HG02981 (cell line): ENCODE measurements around the gene AMBRA1.

Experiments
- ATAC-seq: cut with Tn5 transposase; IDR thresholded peaks from one replicate; pipeline ENCODE4 v1.9.1; 2021; ENCODE audit warnings: mild to moderate bottlenecking, moderate library complexity; ENCODE audit not compliant: unreplicated experiment

Gene AMBRA1

DNA sequence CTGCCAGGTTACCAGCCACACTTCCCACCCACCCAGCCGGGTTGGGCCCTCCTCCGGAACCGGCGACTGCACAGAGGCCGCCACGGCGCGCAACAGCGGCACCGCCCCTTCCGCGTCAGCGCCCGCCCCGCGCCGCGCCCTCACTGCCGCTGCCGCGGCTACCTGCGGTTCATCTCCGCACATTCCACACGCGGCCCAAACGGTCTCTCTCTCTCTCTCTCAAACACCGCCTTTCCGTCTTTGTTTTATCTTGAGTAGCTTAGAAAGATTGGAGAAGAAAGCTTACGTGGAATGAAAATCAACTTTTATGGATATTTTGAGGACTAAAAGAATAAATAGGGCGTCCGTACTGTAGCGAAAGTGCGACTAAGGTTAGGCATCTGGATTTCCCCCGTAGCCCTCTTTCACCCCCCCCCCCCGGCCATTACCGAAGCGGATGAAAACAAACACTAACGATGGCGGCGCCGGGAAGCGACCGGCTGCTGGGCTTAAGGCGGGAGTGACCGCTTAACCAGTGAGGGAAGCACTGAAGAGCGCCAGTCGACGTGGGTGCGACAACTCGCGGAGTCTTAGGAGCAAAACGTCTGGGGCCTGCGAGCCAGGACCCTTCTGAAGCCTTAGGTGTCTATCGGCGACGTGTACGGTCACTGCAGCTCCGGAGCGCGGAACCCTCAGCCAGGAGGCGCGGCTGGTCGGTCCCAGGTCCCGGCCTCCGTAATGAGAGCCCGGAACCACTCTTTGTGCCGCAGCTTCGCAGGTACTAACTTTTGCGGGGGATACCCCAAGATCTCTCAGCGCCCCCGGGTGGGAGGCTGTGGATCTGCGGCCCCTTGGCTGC lies 23.5 kb upstream of the AMBRA1 start, which contains the start of the genes ATG13 and HARBI1:
Gene ATG13 (plus strand): TSS at position 420 of the 838 bp plus-strand sequence. CDS start 26,739 bp downstream, outside the sequence.
Gene HARBI1 (minus strand): TSS at position 94 of the 838 bp plus-strand sequence. CDS start 990 bp downstream, outside the sequence.
- ATAC-seq, result peak; percentile 95

DNA sequence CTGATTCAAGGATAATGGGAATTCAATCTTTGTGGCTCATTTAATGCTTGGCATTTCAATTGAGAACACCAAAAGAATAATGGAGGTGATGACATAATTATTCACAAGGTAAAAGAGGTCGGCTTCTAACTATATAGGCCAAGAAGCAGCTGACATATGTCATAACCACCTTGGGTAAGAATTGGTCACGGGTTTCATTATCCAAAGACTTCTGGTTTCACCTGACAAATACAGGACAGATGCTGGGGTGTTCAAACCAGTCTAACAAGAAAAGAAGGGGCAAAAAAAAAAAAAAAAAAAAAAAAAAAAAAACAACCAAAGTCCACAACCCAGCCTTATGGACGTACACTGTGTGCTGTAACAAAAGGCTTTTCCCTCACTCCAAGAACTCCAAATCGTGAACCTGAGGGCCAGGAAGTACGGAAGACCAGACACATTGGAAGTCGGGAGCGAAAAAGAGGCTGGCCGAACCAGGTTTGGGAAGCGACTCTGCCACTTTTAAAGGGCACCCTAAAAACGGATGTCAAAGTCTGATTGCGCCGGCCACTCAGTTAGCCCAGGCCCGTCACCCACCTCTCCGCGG lies 22.8 kb upstream of the AMBRA1 start:
- no peak for ATAC-seq

GRCh38 chr11:46615756-46616155 lies 21.9 kb upstream of the AMBRA1 start:
- ATAC-seq, result no peak

DNA sequence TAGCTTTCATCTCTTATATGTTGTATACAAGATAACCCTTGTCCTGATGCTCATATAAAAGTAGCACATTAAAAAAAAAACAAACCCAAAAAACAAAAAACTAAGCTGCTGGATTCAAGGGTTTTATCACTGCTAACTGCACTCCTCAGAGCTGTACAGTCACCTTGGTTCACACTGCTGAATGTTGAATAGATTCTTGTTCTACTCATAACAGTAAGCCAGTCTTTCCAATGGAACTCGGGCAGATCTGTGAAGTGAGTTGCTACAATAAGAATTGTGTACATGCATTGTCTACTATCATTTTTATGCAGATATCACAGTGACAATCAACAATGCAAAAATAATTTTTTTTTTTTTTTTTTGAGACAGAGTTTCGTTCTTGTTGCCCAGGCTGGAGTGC lies 18.5 kb upstream of the AMBRA1 start:
- no peak for ATAC-seq

DNA sequence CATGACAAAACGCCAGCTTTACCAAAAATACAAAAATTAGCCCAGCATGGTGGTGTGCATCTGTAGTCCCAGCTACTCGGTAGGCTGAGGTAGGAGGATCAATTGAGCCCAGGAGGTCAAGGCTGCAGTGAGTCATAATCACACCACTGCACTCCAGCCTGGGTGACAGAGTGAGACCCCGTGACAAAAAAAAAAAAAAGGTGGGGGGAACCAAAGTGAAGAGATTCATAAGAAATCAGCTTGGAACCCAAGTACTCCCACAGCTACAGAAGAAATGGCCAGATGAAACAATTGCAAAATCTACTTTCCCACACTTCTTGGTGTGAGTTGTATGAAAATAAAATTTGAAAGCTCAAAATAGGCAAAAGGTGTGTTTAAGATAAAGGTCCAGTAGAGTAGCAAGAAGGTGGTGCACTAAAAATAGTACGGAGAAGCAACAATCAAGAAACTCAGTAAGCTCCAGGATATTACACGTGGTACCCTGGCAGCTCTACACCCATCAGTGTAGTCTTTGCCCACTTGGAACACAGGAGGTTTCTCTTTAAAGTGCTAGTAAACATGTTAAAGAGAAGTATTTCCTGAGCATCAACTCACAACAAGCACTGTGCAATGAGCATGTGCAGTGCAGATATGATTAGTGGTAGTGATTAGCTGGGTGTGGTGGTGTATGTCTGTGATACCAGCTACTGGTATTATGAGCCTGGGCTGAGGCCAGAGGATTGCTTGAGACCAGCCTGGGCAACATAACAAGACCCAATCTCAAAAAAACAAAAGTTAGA lies 17.9 kb upstream of the AMBRA1 start:
- no peak for ATAC-seq

- ATAC-seq, result no peak
Measured at GRCh38 chr11:46609386-46609785, 15.6 kb upstream of the AMBRA1 start.

- ATAC-seq, result no peak
Measured at GRCh38 chr11:46607516-46607915, 13.7 kb upstream of the AMBRA1 start.

DNA sequence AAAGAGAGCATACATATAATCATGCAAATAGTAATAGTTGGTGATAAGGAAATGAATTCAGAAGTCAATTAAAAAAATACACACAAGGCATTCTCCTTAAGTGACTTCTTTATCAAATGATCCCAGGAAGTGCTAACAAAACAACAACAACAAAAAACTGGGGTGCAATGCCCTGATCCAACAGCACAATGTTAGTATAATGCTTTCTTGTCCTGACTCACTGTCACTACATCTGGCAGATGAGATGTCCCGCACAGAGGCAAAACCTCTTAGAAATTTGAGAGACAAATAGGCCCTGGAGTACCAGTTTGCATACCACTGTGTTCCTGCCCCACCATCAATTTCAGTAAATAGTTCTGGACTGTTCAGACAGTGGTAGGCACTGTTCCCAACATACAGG lies 11.0 kb upstream of the AMBRA1 start:
- ATAC-seq, result no peak

- ATAC-seq, result no peak
Measured at GRCh38 chr11:46603704-46604308, 10.0 kb upstream of the AMBRA1 start.

DNA sequence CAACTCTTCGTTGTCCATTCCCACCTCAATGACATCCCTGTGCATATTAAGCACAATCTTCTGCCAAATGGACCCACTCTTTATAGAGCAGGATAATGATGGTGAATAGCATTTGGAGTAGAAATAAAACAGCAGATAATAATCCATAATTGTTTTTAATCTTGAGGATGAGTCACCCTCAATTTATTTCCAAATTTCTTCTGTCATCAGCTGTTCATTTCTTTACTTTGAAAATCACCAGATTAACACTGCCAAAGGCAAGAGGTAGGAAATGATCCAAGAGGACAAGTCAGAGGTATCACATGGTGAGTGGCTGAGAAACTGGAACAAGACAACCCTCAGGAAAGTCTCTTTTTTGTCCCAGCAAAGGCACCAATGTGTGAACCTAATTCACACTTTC lies 7.3 kb upstream of the AMBRA1 start:
- ATAC-seq, result no peak

GRCh38 chr11:46600194-46600960 lies 6.6 kb upstream of the AMBRA1 start:
- no peak for ATAC-seq

DNA sequence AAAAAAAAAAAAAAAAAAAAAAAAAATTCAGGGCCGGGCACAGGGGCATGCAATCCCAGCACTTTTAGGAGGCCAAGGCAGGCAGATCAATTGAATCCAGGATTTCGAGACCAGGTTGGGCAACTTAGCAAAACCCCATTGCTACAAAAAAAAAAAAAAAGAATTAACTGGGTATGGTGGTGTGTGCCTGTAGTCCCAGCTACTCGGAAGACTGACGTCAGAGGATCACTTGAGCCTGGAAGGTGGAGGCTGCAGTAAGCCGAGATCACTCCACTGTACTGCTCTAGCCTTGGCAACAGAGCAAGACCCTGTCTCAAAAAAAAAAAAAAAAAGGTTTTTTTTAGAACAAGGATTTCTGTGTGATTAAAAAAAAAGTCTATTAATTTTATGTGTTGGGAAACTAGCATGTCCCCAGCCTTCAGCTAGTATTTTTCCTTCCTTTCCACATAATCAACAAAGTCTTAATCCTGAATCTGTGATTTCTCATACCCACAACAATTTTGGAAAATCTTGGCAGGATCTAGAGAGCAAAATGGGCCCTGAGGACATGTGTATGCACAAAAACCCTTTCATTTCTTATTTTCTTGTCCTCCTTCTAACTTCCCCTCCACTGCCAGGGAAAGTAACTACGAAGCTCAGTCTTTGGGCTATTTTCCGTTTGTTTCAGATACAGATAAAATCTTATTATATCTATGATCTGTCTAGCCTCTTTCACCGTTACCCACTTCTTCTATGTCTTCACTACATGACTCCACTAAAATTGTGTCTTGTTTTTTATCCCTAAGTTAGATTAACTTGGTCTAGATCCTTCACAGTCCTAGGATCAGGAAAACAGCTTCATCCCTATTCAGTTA lies 5.7 kb upstream of the AMBRA1 start:
- no peak for ATAC-seq

GRCh38 chr11:46597609-46598219 lies 3.9 kb upstream of the AMBRA1 start:
- no peak for ATAC-seq

DNA sequence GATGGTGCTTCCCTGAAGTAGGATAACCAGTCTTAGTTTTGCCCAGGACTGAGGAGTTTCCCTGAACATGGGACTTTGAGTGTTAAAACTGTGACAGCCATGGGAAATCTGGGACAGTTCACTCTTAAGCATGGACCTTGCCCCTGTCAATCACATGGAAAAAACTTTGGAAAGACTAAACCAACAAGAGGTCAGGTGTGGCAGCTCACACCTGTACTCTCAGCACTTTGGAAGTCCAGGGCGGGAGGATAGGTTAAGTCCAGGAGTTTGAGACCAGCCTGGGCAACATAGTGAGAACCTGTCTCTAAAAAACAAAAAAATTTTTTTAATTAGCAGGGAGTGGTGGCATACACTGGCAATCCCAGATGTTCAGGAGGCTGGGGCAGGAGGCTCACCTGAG lies 3.3 kb upstream of the AMBRA1 start:
- no peak for ATAC-seq

DNA sequence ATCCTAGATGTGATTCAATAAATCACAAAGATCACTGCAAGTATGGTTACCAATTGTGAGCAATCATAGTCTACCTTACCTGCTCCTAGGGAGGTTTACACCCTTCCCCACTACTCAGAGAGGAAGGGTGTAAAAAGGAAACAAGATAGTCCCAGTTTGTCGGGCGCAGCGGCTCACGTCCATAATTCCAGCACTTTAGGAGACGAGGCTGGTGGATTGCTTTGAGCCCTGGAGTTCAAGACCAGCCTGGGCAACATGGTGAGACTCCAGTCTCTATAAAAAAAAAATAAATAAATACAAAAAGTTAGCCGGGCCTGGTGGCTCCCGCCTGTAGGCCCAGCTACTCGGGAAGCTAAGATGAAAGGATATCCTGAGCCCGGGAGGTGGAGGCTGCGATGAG lies 962 bp upstream of the AMBRA1 start:
- ATAC-seq, result no peak

GRCh38 chr11:46594374-46594700 lies 514 bp upstream of the AMBRA1 start:
- no peak for ATAC-seq

GRCh38 chr11:46590740-46591605 lies 2.9 kb downstream of the AMBRA1 start:
- no peak for ATAC-seq

DNA sequence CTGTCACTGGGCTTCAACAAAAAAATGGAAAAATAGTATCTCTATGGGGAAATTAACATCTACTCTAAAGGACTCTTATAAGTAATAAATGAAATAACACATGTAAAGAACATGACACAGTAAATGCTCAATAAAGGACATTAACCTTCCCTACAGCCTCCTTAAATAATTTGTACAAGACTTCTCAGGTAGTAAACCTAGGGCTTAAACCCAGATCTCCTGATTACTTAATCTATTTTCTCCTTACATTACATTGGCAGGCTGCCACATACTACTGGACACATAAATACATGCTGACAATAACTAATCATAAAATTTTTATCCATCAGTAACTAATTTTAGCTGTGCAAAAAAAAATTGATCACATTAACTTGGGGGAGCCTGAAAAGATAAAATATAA lies 4.9 kb downstream of the AMBRA1 start:
- ATAC-seq, result no peak
